Caco-2 (cell line): ENCODE data around the gene BMAL2. TPM values are rescaled to one million over a fixed set of nuclear protein-coding genes. Genes with fewer than 3 reads are reported as not detected.

Experiments used
- BruUV-seq: library from RNA; stranded (reverse); fragments of 400-500 nt; replicated peaks from 2 replicates; lab custom pipeline; 2021; lab: Mats Ljungman, UMichigan
- CTCF ChIA-PET: fragments of 300-600 bp; sonication (Branson Sonifier 250); formaldehyde crosslinking; loops from one replicate; lab custom pipeline; 2022; ENCODE audit warnings: antibody characterized with exemption; lab: Charles Lee
- POLR2A ChIA-PET: fragments of 300-600 bp; sonication (Branson Sonifier 250); formaldehyde crosslinking; loops from one replicate; lab custom pipeline; 2022; ENCODE audit warnings: antibody characterized with exemption; lab: Charles Lee
- DNase-seq, 2 experiments: peaks; one replicate each; pipeline versions ENCODE4 v3.0.0 to v3.0.0-alpha.2; 2020 to 2022
- H3K27me3 ChIP-seq: replicated peaks from 2 replicates; pipeline ENCODE4 v1.6.0; 2011; ENCODE audit warnings: low read length; ENCODE audit not compliant: control insufficient read depth, insufficient read depth
- H3K36me3 ChIP-seq: 2 replicates; pipeline ENCODE4 v1.5.1; 2011; ENCODE audit warnings: low read length; ENCODE audit not compliant: control insufficient read depth, insufficient read depth
- H3K4me1 ChIP-seq: fragments of 250-450 bp; sonication (Bioruptor Pico); 2 replicates; pipeline ENCODE4 v1.5.1; 2020; ENCODE audit warnings: mild to moderate bottlenecking
- H3K4me3 ChIP-seq: 2 replicates; pipeline ENCODE4 v1.5.1; 2011; ENCODE audit warnings: low read depth, mild to moderate bottlenecking, control low read depth, low read length
- H3K9me3 ChIP-seq: fragments of 250-450 bp; sonication (Bioruptor Pico); 2 replicates; pipeline ENCODE4 v1.5.1; 2020; ENCODE audit warnings: mild to moderate bottlenecking, moderate library complexity
- H3K27ac Mint-ChIP-seq: one replicate; pipeline ENCODE4 v1.8.0; 2022; ENCODE audit warnings: mixed read lengths; ENCODE audit not compliant: unreplicated experiment
- H3K27me3 Mint-ChIP-seq: one replicate; pipeline ENCODE4 v1.8.0; 2022; ENCODE audit warnings: mixed read lengths; ENCODE audit not compliant: insufficient read depth, unreplicated experiment
- H3K36me3 Mint-ChIP-seq: one replicate; pipeline ENCODE4 v1.8.0; 2022; ENCODE audit warnings: mild to moderate bottlenecking, mixed read lengths; ENCODE audit not compliant: insufficient read depth, unreplicated experiment
- H3K4me1 Mint-ChIP-seq: one replicate; pipeline ENCODE4 v1.8.0; 2022; ENCODE audit warnings: low read depth, mixed read lengths; ENCODE audit not compliant: unreplicated experiment
- H3K4me3 Mint-ChIP-seq: one replicate; pipeline ENCODE4 v1.8.0; 2022; ENCODE audit warnings: mild to moderate bottlenecking, moderate library complexity, mixed read lengths; ENCODE audit not compliant: unreplicated experiment
- H3K9me3 Mint-ChIP-seq: one replicate; pipeline ENCODE4 v1.8.0; 2022; ENCODE audit warnings: mixed read lengths; ENCODE audit not compliant: unreplicated experiment
- intact Hi-C: fragments of 100-400 bp; cut with micrococcal nuclease; formaldehyde crosslinking; loops from one replicate; pipeline ENCODE4 v1.10.0; 2022; ENCODE audit not compliant: unreplicated experiment
- total RNA-seq: library from RNA; stranded (reverse); gene quantifications from 2 replicates; pipeline ENCODE4 v1.2.3, GENCODE V29; 2022
- TF ChIP-seq, protein P1 (sequence below), 2 experiments: fragments of 200-600 bp in 1 of 2; IDR thresholded peaks; 1 replicate in 1 of 2; 2 replicates in 1 of 2; pipeline versions ENCODE4 v1.5.1 to v1.8.0; 2011 to 2022; ENCODE audit warnings: antibody characterized with exemption in 1 of 2, control low read depth in 1 of 2, inconsistent platforms in 1 of 2, low read depth in 1 of 2, low read length in 1 of 2, mild to moderate bottlenecking in 1 of 2, moderate library complexity in 1 of 2; ENCODE audit not compliant: insufficient read depth in 1 of 2, severe bottlenecking in 1 of 2, unreplicated experiment in 1 of 2

The BMAL2 gene
- total RNA-seq, 1 experiment from 2014 or later: 36.0 TPM

GRCh38 chr12:27285403-27285802, 47.2 kb upstream of the BMAL2 start:
- Mint-ChIP-seq H3K27ac (no peak overlapping the region), H3K36me3 (no peaks in the 10 kb centered on the region), H3K27me3 (no peaks in the 10 kb centered on the region), H3K4me3 (no peak overlapping the region), H3K4me1 (peaks cover 14% of the 10 kb centered on the region), H3K9me3 (no peaks in the 10 kb centered on the region)
- Histone ChIP-seq H3K36me3 (no peaks in the 10 kb centered on the region), H3K4me3 (no peak overlapping the region), H3K9me3 (no peaks in the 10 kb centered on the region), H3K27me3 (no peaks in the 10 kb centered on the region), H3K4me1 (peaks cover 18% of the 10 kb centered on the region)
- no TSS peak for BruUV-seq
- TF ChIP-seq, protein P1, sequence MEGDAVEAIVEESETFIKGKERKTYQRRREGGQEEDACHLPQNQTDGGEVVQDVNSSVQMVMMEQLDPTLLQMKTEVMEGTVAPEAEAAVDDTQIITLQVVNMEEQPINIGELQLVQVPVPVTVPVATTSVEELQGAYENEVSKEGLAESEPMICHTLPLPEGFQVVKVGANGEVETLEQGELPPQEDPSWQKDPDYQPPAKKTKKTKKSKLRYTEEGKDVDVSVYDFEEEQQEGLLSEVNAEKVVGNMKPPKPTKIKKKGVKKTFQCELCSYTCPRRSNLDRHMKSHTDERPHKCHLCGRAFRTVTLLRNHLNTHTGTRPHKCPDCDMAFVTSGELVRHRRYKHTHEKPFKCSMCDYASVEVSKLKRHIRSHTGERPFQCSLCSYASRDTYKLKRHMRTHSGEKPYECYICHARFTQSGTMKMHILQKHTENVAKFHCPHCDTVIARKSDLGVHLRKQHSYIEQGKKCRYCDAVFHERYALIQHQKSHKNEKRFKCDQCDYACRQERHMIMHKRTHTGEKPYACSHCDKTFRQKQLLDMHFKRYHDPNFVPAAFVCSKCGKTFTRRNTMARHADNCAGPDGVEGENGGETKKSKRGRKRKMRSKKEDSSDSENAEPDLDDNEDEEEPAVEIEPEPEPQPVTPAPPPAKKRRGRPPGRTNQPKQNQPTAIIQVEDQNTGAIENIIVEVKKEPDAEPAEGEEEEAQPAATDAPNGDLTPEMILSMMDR (IDR thresholded peaks at IDR 0.05; ENCODE audit: insufficient read depth in 1 of 2, low read depth in 1 of 2, low read length in 1 of 2, severe bottlenecking in 1 of 2, unreplicated experiment in 1 of 2): no peak
- intact Hi-C loops: no loop called here
- POLR2A ChIA-PET: no interaction called here
- DNase-seq: no peak
- CTCF ChIA-PET: interaction anchor here (0.6 to 1.1 kb wide), 2 partner anchors 10 to 452 kb away, joined by 3 to 4 read pairs; partner anchors contain the start of gene ITPR2

GRCh38 chr12:27289414-27289813, 43.2 kb upstream of the BMAL2 start:
- peaks cover 15% of the 10 kb centered on the region; the same call in 1 of the 2 replicates for H3K4me1 ChIP-seq
- ChIA-PET CTCF (no interaction called here), POLR2A (no interaction called here)
- H3K36me3 ChIP-seq: no peaks in the 10 kb centered on the region
- Mint-ChIP-seq H3K9me3 (no peaks in the 10 kb centered on the region), H3K27me3 (no peaks in the 10 kb centered on the region), H3K4me1 (peaks cover 16% of the 10 kb centered on the region), H3K27ac (no peak overlapping the region), H3K36me3 (no peaks in the 10 kb centered on the region), H3K4me3 (no peak overlapping the region)
- no peaks in the 10 kb centered on the region for H3K9me3 ChIP-seq
- H3K27me3 ChIP-seq: no peaks in the 10 kb centered on the region
- H3K4me3 ChIP-seq: no peak overlapping the region
- no TSS peak for BruUV-seq
- TF ChIP-seq, protein P1 (IDR thresholded peaks at IDR 0.05; ENCODE audit: insufficient read depth in 1 of 2, low read depth in 1 of 2, low read length in 1 of 2, severe bottlenecking in 1 of 2, unreplicated experiment in 1 of 2): no peak
- no peak for DNase-seq
- intact Hi-C loops: no loop called here

GRCh38 chr12:27290501-27291168, 42.0 kb upstream of the BMAL2 start:
- H3K27me3 Mint-ChIP-seq: no peaks in the 10 kb centered on the region
- H3K4me1 ChIP-seq: peaks cover 11% of the 10 kb centered on the region; the same call in 1 of the 2 replicates
- H3K4me1 Mint-ChIP-seq: peaks cover 9% of the 10 kb centered on the region
- H3K36me3 ChIP-seq: no peaks in the 10 kb centered on the region
- no peaks in the 10 kb centered on the region for H3K36me3 Mint-ChIP-seq
- no peaks in the 10 kb centered on the region for H3K27me3 ChIP-seq
- H3K4me3 Mint-ChIP-seq: no peak overlapping the region
- no peak overlapping the region for H3K27ac Mint-ChIP-seq
- H3K9me3 ChIP-seq: no peaks in the 10 kb centered on the region
- ChIA-PET POLR2A (no interaction called here), CTCF (no interaction called here)
- no TSS peak for BruUV-seq
- TF ChIP-seq, protein P1 (IDR thresholded peaks at IDR 0.05; ENCODE audit: insufficient read depth in 1 of 2, low read depth in 1 of 2, low read length in 1 of 2, severe bottlenecking in 1 of 2, unreplicated experiment in 1 of 2): no peak
- intact Hi-C loops: loop anchor here (5.0 kb wide), 1 partner anchor 48 kb away; the partner anchor contains the start of gene STK38L
- H3K9me3 Mint-ChIP-seq: no peaks in the 10 kb centered on the region
- no peak overlapping the region for H3K4me3 ChIP-seq
- no peak for DNase-seq
